Mesendoderm (in vitro differentiated cells): ENCODE results near the gene KIAA0586.

Experiments
- DNase-seq: peaks from one replicate; pipeline ENCODE4 v3.0.0; 2013
- H2AK5ac ChIP-seq: 2 replicates; pipeline ENCODE4 v1.6.1; 2013; ENCODE audit warnings: low read length, inconsistent platforms
- H2BK120ac ChIP-seq: 2 replicates; pipeline ENCODE4 v1.6.1; 2013; ENCODE audit warnings: low read depth, mild to moderate bottlenecking, low read length, moderate library complexity, mixed read lengths
- H2BK15ac ChIP-seq: replicated peaks from 2 replicates; pipeline ENCODE4 v1.6.1; 2013; ENCODE audit warnings: low read depth, mild to moderate bottlenecking, moderate library complexity
- H2BK5ac ChIP-seq: 2 replicates; pipeline ENCODE4 v1.6.1; 2013; ENCODE audit warnings: low read length, inconsistent platforms
- H3K18ac ChIP-seq: 2 replicates; pipeline ENCODE4 v1.6.1; 2013; ENCODE audit warnings: mild to moderate bottlenecking, low read length, mixed read lengths
- H3K23ac ChIP-seq: one replicate; pipeline ENCODE4 v1.6.1; 2013; ENCODE audit warnings: low read length
- H3K27ac ChIP-seq: 2 replicates; pipeline ENCODE4 v1.5.1; 2013; ENCODE audit warnings: low read depth, mild to moderate bottlenecking, inconsistent platforms, low read length, moderate library complexity
- H3K27me3 ChIP-seq: 2 replicates; pipeline ENCODE4 v1.6.1; 2013; ENCODE audit warnings: low read length, control low read depth, mild to moderate bottlenecking, inconsistent platforms; ENCODE audit not compliant: insufficient read depth, poor library complexity
- H3K36me3 ChIP-seq: 2 replicates; pipeline ENCODE4 v1.6.1; 2013; ENCODE audit warnings: low read length, inconsistent platforms; ENCODE audit not compliant: control insufficient read depth, insufficient read depth
- H3K4ac ChIP-seq: one replicate; pipeline ENCODE4 v1.6.1; 2013; ENCODE audit warnings: low read depth, mild to moderate bottlenecking, low read length, moderate library complexity
- H3K4me1 ChIP-seq: 2 replicates; pipeline ENCODE4 v1.6.1; 2013; ENCODE audit warnings: low read depth, low read length, inconsistent platforms; ENCODE audit not compliant: control insufficient read depth
- H3K4me2 ChIP-seq: 2 replicates; pipeline ENCODE4 v1.6.1; 2013; ENCODE audit warnings: low read length
- H3K4me3 ChIP-seq: 2 replicates; pipeline ENCODE4 v1.5.1; 2013; ENCODE audit warnings: mild to moderate bottlenecking, low read length
- H3K56ac ChIP-seq: one replicate; pipeline ENCODE4 v1.6.1; 2013; ENCODE audit warnings: low read length
- H3K79me1 ChIP-seq: 2 replicates; pipeline ENCODE4 v1.6.1; 2013; ENCODE audit warnings: low read length, inconsistent platforms
- H3K79me2 ChIP-seq: 2 replicates; pipeline ENCODE4 v1.6.1; 2013; ENCODE audit warnings: mild to moderate bottlenecking, low read length; ENCODE audit not compliant: control insufficient read depth, insufficient read depth
- H3K9ac ChIP-seq: 2 replicates; pipeline ENCODE4 v1.6.1; 2013; ENCODE audit warnings: low read length, inconsistent platforms
- H4K5ac ChIP-seq: one replicate; pipeline ENCODE4 v1.6.1; 2013; ENCODE audit warnings: low read length
- H4K8ac ChIP-seq: one replicate; pipeline ENCODE4 v1.6.1; 2013; ENCODE audit warnings: low read depth, mild to moderate bottlenecking, control low read depth, low read length, moderate library complexity
- WGBS: extraction: QIAGEN DNeasy Blood & Tissue Kit; methylation state at CpG from one replicate; pipeline ENCODE4 v1.1.7; 2013; ENCODE audit warnings: low lambda C conversion rate, missing lambda C conversion rate; ENCODE audit not compliant: insufficient coverage; ENCODE audit errors: extremely low coverage; 5-methylcytosine and 5-hydroxymethylcytosine counted together

KIAA0586 gene

DNA sequence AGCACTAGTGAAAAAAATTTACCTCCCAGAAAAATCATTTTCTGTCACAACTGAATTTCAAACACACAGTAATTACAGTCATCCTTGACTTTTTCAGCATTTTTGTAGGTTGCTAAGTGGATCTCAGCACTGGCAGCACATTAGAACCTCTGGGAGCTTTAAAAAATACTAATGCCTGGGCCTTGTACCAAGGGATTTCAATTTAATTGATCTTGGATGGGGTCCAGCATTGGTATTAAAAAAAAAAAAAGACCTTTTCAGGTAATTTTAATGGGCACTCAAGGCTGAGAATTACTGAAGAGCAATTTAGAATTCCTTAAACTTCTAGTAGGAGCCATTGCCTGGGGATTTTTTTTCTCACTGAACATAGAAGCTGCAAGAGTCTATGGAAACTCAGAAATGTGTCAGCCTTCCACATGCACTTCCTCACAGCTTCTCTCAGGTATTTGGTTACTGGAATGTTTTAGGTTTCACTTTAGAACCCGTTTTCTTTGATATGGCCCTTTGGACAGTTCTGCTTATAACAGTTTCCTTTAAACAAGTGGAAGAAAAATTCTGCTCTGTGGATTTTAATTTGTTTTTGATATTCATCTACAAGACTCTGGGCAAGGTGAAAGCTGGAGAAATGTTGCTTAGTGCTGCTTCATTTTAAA, 121.7 kb downstream of the KIAA0586 start:
- Histone ChIP-seq H3K4me1 (no peaks in the 10 kb centered on the region), H3K23ac (no peak overlapping the region), H2BK5ac (no peak overlapping the region), H3K4ac (no peak overlapping the region), H3K18ac (no peak overlapping the region), H3K4me3 (no peak overlapping the region), H2BK120ac (no peak overlapping the region), H2AK5ac (no peak overlapping the region), H3K4me2 (no peak overlapping the region), H3K56ac (no peak overlapping the region), H4K8ac (no peak overlapping the region), H3K9ac (no peak overlapping the region), H2BK15ac (no peak overlapping the region), H3K27me3 (no peaks in the 10 kb centered on the region), H4K5ac (no peak overlapping the region), H3K36me3 (no peaks in the 10 kb centered on the region), H3K79me2 (no peaks in the 10 kb centered on the region), H3K27ac (no peak overlapping the region), H3K79me1 (no peaks in the 10 kb centered on the region)
- no CpG with 5 or more reads among the region's 1 CpG for WGBS
- DNase-seq, result no peak

DNA sequence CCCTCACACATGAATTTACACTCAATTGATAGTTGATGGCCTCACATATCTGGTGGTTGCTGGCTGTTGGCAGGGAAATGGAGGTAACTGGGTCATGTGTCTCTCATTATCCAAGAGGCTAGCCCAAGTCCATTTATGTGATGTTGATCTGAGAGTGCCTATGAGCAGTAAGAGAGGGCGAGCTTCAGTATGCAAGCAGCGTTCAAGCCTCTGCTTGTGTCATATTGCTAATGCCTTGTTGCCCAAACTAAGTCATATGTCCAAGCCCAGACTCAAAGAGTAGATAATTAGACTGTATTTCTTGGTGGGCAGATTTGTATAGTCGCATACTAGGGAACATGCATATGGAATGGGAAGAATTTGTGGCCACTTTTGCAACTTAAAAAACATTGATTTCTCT, 126.4 kb downstream of the KIAA0586 start:
- Histone ChIP-seq H4K5ac (no peak overlapping the region), H2BK5ac (no peak overlapping the region), H3K4me2 (no peak overlapping the region), H3K4ac (no peak overlapping the region), H2AK5ac (no peak overlapping the region), H3K36me3 (no peaks in the 10 kb centered on the region), H3K27me3 (no peaks in the 10 kb centered on the region), H3K79me2 (no peaks in the 10 kb centered on the region), H3K79me1 (no peaks in the 10 kb centered on the region), H3K9ac (no peak overlapping the region), H2BK15ac (no peak overlapping the region), H4K8ac (no peak overlapping the region), H3K4me1 (no peaks in the 10 kb centered on the region), H3K23ac (no peak overlapping the region), H3K18ac (no peak overlapping the region), H3K27ac (no peak overlapping the region), H3K4me3 (no peak overlapping the region), H2BK120ac (no peak overlapping the region), H3K56ac (no peak overlapping the region)
- DNase-seq, result no peak
- WGBS, result no CpG with 5 or more reads among the region's 3 CpGs

- H3K23ac ChIP-seq, result no peak overlapping the region
- no peak overlapping the region for H4K8ac ChIP-seq
- no peak overlapping the region for H3K4ac ChIP-seq
- H3K4me1 ChIP-seq, result no peaks in the 10 kb centered on the region
- H3K56ac ChIP-seq, result no peak overlapping the region
- no peak overlapping the region for H3K4me3 ChIP-seq
- H2BK120ac ChIP-seq, result no peak overlapping the region
- no peak overlapping the region for H2AK5ac ChIP-seq
- H3K27ac ChIP-seq, result no peak overlapping the region
- no peak overlapping the region for H2BK5ac ChIP-seq
- no peak overlapping the region for H3K9ac ChIP-seq
- no peak overlapping the region for H3K18ac ChIP-seq
- H3K79me1 ChIP-seq, result no peaks in the 10 kb centered on the region
- DNase-seq, result no peak
- H2BK15ac ChIP-seq, result no peak overlapping the region
- H3K4me2 ChIP-seq, result no peak overlapping the region
- no peak overlapping the region for H4K5ac ChIP-seq
- no peaks in the 10 kb centered on the region for H3K36me3 ChIP-seq
- H3K79me2 ChIP-seq, result no peaks in the 10 kb centered on the region
- no peaks in the 10 kb centered on the region for H3K27me3 ChIP-seq
Measured at GRCh38 chr14:58555647-58556046, 128.1 kb downstream of the KIAA0586 start.

- Histone ChIP-seq H3K18ac (no peak overlapping the region), H3K4me2 (no peak overlapping the region), H3K4me3 (no peak overlapping the region), H3K9ac (no peak overlapping the region), H4K5ac (no peak overlapping the region), H2BK120ac (no peak overlapping the region), H3K4me1 (no peaks in the 10 kb centered on the region), H3K27me3 (no peaks in the 10 kb centered on the region), H3K79me1 (no peaks in the 10 kb centered on the region), H2BK15ac (no peak overlapping the region), H3K56ac (no peak overlapping the region), H3K27ac (no peak overlapping the region), H3K4ac (no peak overlapping the region), H4K8ac (no peak overlapping the region), H3K36me3 (no peaks in the 10 kb centered on the region), H2BK5ac (no peak overlapping the region), H2AK5ac (no peak overlapping the region), H3K23ac (no peak overlapping the region), H3K79me2 (no peaks in the 10 kb centered on the region)
- no CpG with 5 or more reads among the region's 4 CpGs for WGBS
- DNase-seq, result peak; percentile 65
Measured at GRCh38 chr14:58557242-58557641, 129.7 kb downstream of the KIAA0586 start.

DNA sequence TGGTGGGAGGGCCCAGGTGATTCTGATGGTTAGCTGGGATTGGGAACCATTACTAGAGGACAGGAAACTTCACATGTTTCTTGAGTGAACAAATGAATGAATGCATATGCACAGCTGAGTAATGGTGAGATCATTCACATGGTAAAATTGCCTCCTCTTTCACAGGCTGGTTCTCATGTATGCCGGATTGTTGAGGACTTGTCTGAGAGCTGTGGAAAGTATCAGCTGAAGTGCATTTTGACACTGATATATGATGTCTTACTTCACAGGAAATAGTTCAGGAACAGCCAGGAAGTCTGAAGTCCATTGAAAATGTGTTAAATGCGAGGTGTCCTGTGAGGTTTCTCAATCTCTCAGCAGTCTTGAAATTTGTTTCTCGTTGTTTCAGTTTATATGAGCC, 132.7 kb downstream of the KIAA0586 start:
- H3K9ac ChIP-seq, result no peak overlapping the region
- no peak overlapping the region for H2BK120ac ChIP-seq
- no peak overlapping the region for H2BK5ac ChIP-seq
- H3K56ac ChIP-seq, result no peak overlapping the region
- no peak overlapping the region for H2AK5ac ChIP-seq
- H3K27me3 ChIP-seq, result no peaks in the 10 kb centered on the region
- no peak overlapping the region for H3K18ac ChIP-seq
- H2BK15ac ChIP-seq, result no peak overlapping the region
- H3K79me2 ChIP-seq, result no peaks in the 10 kb centered on the region
- H3K4me1 ChIP-seq, result no peaks in the 10 kb centered on the region
- no CpG with 5 or more reads among the region's 3 CpGs for WGBS
- H3K27ac ChIP-seq, result no peak overlapping the region
- no peak overlapping the region for H3K4me2 ChIP-seq
- H3K4ac ChIP-seq, result no peak overlapping the region
- H3K23ac ChIP-seq, result no peak overlapping the region
- H4K5ac ChIP-seq, result no peak overlapping the region
- no peak for DNase-seq
- H3K4me3 ChIP-seq, result no peak overlapping the region
- no peaks in the 10 kb centered on the region for H3K36me3 ChIP-seq
- no peaks in the 10 kb centered on the region for H3K79me1 ChIP-seq
- H4K8ac ChIP-seq, result no peak overlapping the region

GRCh38 chr14:58562141-58562540, 134.6 kb downstream of the KIAA0586 start:
- Histone ChIP-seq H4K8ac (no peak overlapping the region), H3K4me1 (no peaks in the 10 kb centered on the region), H3K4me2 (no peak overlapping the region), H3K23ac (no peak overlapping the region), H3K79me2 (no peaks in the 10 kb centered on the region), H3K4me3 (no peak overlapping the region), H3K18ac (no peak overlapping the region), H3K79me1 (no peaks in the 10 kb centered on the region), H3K27me3 (no peaks in the 10 kb centered on the region), H3K56ac (no peak overlapping the region), H3K4ac (no peak overlapping the region), H4K5ac (no peak overlapping the region), H3K27ac (no peak overlapping the region), H2AK5ac (no peak overlapping the region), H3K36me3 (no peaks in the 10 kb centered on the region), H2BK15ac (no peak overlapping the region), H2BK5ac (no peak overlapping the region), H2BK120ac (no peak overlapping the region), H3K9ac (no peak overlapping the region)
- no CpG with 5 or more reads among the region's 2 CpGs for WGBS
- no peak for DNase-seq
